Right forelimb (tissue), 1 donor: ENCODE results near the gene POMT2.
"Not testable (repeated sequence)": the region's sequence is repeated elsewhere in the genome, so short reads cannot be mapped to it uniquely, and the experiment has no call there.

Experiments
- DNase-seq: peaks from one replicate; pipeline ENCODE4 v3.0.0-alpha.2; 2018

The POMT2 gene

DNA sequence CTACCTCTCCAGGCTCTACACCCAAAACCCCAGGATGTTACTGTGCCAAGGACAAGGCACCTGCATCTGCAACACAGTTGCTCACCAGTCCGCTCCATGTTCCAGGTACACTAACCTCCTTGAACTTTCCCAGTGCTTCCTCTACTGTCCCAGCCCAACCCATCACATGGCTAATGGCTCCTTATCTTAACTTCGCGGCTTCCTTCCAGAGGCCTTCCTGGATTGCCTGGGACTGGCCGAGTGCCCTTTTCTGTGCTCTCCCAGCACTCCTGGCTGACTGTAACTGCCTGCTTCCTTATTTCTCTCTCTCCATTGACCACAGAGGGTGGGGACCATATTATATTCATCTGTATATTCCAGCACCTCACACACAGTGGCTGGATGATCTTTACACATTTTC is 20.9 kb downstream of the POMT2 start:
- DNase-seq: no peak

DNA sequence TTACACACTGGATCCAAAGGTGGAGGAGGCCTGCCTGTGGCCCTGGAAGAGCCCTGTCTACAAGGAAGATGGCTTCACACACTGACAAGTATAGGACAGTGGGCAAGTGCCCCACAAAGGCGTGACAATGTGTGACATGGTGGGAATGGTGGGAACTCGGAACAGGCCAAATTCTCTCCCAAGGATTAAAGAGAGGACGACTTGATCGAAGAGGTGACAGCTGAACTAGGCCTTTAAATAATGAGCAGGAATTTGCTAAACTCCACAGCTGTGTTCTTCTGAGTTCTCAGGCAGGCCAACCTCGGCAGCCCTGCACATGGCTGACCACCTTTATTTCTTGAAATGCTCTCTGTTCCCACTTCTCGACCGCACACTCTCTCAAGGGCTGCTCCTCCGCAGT is 23.8 kb downstream of the POMT2 start:
- no peak for DNase-seq

DNA sequence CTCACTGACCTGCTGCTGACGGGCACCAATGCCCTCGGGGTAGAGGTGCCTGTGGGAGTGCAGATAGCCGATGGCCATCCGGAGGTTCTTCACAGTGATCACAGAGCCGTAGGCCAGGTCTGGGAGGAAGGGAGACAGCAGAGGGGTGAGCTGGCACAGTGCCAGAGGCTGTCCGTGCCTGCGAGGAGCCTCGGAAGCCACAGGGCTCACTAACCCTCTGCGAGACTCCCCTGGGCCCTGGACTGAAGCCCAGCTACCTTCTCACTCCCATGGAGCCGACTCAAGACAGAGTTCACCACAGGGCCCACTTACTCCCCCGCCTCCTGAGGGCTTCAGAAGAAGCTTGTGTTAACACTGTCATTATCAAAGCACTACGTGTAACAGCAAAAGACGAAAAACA is 24.5 kb downstream of the POMT2 start:
- DNase-seq: no peak

DNA sequence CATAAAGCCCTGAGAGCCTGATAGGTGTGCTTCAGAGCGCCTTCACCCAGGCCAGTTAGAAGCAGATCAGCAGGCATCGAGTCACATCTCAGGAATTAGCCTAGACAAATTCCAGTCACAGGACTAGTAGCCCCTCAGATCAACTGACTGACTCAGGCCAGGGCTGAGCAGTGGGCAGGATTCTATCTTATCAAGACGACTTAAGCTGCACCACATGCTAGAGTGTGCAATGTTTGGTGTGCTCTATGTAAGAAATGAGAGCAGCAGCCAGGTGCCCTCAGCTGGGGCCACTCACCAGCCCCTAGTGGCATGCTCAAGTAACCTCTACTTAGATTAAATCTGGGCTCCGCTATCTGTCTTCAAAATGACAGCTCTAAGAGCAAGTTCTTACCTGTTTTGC is 30.0 kb downstream of the POMT2 start:
- no peak for DNase-seq

DNA sequence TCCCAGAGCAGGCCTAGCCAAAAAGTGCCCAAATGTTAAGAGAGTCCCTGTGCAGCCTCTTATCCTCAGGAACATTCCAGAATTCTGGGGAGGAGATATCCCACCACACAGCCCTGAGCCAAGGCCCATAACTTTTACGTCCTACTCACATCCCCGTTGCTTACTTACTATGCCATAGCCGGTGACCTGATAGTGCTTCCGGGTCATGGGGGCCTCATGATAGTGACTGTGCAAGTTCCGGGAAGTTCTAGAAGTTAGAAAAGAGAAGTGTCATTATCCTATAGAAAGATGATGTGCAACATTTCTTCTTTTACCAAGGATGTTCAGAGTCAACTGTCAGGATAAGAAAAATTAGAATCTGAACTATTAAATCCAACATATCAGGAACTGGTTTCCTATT is 34.1 kb downstream of the POMT2 start:
- no peak for DNase-seq

DNA sequence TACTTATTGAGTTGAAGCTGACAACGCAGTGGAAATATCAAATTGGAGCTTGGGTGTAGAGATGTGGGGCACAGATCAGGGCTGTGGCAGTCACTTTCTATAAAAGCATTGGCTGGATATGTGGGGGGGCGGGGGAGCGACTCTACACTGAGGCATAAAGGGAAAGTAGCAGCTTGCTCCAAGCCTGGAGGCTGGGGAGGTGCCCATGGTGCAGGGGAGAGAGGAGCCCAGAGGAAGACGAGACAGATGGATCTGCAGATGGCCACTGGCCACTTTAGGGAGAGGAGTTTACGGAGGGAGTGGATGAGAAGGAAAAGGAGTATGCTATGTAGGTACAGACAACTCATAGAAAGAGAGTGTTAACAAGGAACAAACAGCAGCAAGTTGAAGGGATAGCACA is 36.2 kb downstream of the POMT2 start:
- no peak for DNase-seq

DNA sequence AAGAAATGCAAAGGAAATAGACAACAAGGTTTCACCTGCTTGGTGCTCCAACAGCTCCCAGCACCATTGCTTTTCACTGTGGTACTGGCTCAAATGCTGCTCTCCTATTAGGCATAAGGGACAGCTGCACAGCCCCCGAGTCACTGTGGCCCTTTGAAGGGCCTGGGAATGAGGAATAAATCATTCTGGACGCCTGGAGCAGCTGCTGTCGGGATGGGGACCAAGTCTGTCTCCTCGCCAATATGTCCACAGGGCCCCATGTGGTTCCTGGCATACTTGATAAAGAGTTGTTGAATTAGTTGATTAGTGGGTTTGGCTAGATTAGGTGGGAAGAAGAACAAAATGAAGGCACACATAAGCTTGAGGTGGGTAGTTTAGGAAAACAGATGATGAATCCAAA is 36.6 kb downstream of the POMT2 start:
- DNase-seq: no peak

DNA sequence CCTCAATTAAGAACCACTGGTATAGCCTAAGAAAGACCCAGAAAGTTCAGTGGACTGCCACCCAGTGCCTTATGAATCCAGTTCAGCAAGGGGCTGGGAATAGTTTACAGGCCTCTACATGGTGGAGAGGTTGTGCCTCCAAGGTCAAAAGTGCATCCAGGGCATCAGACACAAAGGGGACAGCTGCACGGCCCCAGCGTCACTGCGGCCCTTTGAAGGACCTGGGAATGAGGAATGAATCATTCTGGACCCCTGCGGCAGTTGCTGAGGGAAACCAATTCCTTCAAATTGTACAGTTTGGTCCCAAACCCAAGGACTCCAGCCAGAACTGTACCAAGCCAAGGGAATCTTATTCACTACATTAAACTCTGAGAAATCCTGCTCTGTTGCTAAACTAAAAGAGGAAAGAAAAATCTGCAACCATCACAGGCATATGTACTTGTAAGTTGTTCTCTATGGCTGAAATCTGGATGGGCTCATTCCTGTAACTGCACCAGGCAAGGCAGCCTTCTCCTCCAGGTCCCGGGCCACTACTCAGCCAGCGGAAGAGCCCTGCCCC is 38.8 kb downstream of the POMT2 start:
- no peak for DNase-seq

DNA sequence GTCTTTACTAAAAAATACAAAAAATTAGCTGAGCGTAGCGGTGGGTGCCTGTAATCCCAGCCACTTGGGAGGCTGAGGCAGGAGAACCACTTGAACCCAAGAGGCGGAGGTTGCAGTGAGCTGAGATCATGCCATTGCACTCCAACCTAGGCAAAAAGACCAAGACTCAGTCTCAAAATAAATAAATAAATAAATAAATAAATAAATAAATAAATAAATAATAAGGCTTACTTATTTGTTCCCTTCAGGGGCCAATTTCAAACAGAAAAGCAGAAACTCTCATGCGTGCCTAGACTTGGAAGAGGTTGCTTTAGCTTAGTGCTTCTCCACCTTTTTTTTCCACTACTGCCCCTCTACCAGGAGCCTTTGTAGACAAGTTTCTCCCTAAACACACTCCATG is 39.8 kb downstream of the POMT2 start:
- DNase-seq: not testable (repeated sequence)

DNA sequence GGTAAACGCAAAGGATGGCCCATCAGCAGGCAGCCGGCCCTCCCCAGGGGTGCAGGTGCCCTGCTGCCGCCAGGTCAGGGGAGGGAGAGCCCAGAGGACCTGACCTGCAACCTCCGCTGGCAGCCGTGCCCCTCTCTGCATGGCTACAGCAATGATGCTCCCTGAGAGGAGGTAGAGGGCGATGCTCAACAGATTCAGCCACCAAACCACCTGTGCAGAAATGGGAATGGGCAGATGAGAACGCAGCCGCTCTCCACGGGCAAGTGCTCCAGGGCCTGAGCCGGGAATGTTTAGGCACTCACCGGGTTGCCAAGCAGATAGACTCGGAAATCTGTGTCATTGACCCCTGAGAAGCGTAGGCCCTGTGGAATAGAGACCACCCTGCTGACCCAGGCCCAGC is 41.0 kb downstream of the POMT2 start:
- DNase-seq: no peak

DNA sequence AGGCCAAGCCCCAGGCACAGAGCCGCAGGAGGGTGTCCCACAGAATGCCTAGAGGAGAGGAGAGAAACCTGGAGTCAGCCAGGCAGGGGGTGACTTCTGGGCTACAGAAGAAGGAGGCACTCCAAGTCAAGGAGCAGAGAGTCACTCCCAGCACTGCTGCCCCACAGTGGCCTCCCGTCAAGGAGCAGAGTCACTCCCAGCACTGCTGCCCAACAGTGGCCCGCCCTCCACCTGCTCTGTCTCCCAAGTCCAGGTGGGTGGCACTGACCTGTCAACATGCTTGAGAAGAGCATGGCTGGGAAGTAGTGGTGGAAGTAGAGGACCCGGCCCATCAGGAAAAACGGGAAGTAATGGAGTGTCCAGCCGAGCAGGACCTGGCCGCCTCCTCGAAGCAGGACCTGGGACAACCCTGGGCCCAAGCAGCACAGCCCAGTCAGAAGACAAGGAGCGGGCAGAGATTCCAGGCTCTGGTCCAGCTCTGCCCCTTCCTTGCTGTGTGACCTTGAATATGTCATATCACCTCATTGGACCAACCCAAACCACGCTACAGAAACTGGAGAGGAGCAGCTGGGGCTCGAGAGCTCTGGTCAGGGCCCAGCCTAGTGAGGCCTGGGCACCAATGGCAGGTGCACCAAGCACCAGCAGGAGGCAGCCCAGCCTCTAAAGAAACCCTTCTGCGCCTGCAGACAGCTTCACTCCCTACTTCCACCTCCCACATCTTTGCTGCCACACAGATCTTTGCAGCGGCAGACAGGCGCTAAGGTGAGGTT is 42.0 kb downstream of the POMT2 start:
- DNase-seq: no peak

DNA sequence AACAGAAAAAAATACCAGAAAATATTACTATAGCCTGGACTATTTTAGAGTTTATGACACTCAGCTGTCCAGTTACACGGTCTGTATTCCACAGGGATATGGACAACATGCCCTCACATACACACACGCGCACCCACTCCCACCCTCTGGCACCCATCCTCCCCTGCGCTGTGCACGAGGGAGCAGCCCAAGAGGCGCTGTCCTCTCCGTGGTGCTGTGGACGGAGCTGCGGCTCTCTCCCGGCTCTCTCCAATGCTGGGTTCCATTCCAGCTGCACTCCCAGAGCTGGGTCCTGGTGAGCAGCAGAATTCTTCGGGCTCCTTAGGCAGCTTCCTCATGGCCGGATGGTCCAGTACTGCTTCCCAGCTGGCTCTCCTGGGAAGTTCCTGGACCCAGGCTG is 43.7 kb downstream of the POMT2 start:
- DNase-seq: no peak

DNA sequence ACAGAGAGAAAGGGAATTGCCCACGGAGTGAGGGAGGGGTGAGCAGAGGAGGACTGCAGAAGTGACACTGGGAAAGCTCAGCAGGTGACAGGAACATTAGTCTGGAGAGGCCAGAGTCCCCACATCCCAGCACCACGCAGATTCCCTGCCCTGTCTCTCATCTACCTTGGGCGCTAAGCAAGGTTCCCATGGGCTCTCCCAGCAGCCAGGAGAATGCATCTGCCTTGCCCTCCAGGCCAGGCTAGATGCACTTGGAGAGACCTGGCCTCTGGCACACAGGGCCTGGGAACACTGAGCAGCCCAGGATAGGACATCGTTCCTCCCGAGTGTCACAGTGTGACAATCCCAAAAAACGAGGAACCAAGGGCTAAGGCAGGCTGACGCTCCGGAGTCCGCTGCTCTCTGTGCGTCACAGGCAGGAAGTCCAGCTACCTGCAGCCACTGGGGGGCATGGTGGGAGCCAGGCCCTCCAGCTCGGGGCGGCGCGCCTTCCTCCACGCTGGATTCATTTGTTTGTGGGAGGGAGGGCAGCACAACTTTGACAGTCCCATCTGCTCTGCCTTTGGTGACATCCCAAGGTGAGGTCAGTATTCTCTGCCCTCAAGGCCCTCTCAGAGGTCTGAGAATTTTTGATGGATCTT is 44.3 kb downstream of the POMT2 start:
- DNase-seq: no peak

DNA sequence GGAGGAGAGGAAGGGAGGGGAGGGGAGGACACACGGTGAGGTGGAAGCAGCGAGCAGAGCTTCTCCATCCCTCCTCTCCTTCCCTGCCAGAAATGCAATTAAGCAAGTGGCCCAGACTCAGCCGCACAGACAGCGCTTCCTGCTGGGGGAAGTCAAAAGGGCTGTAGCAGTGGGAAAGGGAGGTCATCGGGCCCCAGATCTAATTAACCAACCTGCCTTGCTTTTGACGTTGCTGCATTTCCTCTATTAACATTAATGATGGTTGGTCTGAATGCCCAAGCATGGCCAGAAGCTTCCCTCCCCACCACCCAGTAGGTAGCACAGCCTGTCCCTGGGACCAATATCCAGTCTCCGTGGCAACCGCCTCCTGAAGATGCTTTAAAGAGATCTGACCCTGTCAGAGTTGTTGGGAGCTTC is 45.1 kb downstream of the POMT2 start:
- no peak for DNase-seq

DNA sequence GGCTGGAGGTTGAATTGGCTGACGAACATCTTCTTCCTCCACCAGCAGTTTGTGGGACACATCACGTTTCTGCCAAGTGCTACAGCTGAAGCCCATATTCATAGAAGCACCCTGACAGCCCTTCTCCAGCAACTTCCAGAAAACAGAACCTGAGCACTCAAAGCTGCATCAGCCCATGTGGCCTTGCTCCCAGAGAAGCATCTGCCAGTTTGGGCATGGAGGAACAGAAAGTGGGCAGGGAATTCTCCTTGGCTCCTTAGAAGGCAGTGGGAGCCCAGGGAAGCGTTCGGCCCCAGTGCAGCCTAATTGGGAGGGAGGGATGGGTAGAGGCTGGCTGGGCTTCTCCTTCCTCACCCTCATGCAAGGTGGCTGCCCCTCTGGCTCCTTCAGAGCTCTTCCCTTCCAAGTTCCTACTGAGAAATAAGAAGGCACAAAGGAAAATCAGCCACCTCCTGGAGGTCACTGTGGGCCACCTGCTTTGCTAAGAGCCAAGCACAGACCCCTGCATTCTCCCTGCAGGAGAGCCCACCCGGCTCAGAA is 45.6 kb downstream of the POMT2 start:
- DNase-seq: no peak

DNA sequence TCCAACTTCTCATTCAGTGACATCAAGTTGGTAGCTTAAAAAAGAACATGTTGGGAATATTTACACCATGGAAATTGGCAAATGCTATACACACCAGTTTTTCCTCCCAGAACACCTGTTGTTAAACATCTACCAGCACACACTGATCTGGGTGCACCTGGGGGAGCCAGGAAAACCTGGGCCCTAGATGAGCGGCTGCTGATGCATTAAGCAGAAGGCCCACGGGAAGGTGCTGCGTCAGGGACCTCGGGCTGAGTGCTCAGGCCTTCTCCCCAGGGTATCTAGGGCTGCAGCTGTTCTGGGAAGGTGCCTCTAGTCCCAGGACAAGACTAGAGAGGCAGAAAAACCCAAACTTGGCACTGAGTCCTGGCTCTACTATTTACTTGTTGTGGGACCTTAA is 46.9 kb downstream of the POMT2 start:
- DNase-seq: no peak

DNA sequence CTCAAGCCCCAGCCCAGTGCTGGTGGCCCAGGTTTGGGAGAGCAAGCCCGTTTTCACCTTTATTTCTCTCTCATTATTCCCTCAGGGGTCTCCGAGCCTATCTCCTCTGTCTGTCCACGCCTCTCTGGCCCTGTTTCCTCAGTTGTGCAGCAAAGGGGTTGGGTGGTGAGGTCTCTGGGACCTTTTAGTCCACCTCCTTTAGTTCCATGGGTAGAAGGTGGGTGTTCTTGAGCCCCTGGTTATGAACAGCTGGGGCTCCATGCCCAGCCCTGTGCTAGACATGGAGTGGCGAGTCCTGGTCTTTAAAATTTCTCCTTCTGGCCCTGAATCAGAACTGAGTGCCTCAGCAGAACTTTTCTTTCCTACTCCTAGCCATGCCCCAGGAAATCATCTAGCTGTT is 48.4 kb downstream of the POMT2 start:
- DNase-seq: no peak

DNA sequence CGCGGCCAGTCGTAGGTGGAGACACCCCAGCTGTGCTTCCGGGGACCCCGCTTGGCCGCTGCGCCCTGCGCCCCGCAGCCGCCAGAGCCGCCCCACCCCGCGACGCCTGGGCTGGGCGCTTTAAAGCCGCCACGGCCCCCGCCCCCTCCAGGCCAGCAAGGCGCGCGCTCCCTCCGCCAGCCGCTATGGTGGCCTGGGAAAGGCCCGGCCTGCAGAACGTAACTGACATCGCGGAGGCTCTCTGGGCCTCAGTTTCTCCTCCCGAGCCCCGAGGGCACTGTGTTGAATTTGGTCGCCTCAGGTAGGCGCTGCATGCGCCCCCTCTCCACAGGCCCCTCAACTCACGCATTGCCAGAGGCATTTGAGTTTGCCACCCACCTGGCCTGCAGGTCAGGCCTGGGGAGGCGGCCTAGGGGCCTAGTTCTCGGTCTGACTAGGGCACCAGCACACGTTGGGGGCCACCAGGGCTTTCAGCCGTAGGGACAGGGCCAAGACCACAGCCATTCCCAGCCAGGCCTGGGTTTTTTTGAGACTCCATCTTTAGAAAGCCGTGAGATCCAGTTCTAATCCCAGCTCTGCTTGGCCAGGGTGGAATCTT is 49.5 kb downstream of the POMT2 start, which contains the start of gene NGB:
TSS of gene NGB (minus strand) at position 94 of the 598 bp plus-strand sequence. CDS start 269 bp downstream, outside the sequence.
- no peak for DNase-seq

DNA sequence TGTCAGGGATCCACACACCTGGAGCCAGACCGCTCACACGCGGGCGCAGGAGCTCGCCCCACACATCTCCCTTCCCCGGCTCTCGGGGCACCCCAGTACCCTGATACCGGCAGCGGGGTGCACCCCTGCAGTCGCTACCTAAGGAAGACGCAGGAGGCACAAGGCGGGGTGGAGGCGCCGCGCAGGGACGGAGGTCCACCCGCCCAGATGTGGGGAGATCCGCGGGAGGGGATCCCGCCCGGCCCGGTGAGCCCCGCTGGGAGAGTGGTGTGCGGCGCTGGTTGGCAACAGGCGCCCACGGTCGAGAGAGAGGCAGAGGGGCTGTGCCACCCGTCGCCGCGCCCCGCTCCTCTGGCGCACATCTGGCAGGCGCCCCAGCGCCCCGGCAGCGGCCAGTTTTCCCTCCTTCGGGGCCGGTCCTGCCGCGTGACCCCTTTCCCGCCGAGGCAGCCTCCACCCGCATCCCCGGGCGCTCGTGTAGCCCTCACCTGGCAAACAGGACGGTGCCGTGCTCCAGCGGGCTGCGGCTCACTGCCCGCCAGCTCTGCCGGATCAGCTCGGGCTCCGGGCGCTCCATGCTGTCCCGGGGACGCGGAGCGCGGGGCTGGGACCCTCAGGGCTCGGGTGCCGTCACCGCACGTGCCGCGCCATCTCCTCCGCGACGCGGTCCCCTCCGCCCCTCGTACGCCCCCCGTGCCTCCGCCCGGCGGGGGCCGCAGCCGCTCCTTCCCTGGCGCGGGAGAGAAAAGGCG is 50.1 kb downstream of the POMT2 start:
- no peak for DNase-seq

DNA sequence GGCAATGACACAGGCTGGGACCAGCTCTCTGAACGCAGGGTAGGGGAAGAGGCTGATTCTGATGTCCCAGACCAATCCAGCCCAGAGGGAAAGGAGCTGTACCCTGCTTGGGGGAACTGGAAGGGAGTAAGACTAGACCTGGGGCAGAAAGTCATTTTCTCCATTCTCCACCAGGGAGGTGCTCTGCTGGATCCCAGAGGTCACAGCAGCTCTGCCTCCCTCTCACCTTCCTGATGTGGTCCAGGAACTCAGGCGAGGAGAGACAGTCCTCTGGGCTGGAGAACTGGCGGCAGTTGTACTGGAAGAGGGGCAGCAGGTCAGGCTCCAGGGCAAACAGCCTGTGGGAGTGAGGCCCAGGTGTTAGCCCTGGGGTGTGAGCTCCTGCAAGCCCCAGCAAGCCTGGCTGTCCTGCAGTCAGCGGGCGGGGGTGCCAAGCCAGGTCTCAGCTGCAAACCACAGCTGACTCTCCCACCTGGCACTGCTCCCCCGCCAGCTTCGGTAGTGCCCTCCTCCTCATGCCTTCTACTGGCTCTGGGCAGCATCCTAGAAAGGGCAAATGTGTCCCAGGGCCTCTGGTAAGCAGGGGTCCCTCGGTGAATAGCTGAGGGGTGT is 51.6 kb downstream of the POMT2 start:
- DNase-seq: no peak

DNA sequence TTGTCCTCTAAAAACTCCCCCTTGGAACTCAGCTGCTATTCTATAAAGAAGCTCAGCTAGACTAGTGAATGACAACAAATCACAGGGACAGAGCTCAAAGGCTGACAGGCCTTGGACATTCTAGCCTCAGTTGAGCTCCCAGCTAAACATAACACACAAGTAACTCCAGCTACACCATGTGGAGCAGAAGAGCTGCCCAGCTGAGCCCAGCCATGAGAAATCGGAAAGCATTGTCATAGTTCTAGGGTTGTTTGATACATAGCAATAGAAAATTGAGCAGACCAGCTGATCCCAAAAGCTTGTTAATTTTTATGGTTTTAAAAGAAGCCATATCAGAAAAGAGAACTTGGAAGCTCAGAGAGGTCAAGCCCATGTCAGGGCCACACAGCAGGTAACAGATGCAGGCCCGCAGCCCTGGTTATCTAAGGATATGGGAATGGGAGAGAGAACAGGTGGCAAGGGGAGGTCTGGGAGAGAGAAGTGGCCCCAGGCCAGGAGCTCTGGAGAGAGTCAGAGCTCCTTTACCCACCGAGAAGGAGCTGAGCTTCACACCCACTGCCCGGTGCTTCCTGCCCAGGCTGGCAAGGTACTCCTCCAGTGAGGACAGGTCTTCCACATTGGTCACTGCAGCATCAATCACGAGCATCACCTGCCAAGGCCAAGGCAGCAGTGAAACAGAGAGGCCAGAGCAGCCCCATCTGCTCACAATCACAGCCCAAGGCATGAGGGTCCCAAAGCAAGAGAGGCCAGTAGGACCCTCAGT is 52.6 kb downstream of the POMT2 start:
- DNase-seq: no peak

DNA sequence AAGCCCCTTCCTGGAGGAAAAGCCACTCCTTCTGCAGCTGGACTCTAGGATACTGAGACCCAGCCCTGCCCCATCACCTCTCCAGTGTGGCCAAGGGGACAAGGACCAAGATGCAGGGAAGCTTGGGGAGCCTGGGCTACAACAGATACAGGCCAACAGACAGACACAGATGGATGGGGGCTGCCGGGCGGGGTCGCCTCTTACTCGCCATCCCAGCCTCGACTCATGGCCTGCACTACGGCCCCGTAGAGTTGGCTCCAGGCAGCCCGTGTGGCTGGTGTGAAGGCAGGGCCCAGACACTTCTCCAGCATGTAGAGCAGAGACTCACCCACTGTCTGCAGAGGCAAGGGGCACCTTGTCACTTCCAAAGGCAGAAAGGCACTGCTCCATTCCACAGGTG is 54.3 kb downstream of the POMT2 start:
- no peak for DNase-seq
